ENCODE results near the gene PTCD3.

The PTCD3 gene

GRCh38 chr2:86105969-86106945, at the start of gene PTCD3:
TSS of gene PTCD3 (plus strand) at chr2:86106235. CDS start at chr2:86106248, 13 bp downstream.
- peak; percentile 96 for DNase-seq (ENCODE audit: low spot score)

DNA sequence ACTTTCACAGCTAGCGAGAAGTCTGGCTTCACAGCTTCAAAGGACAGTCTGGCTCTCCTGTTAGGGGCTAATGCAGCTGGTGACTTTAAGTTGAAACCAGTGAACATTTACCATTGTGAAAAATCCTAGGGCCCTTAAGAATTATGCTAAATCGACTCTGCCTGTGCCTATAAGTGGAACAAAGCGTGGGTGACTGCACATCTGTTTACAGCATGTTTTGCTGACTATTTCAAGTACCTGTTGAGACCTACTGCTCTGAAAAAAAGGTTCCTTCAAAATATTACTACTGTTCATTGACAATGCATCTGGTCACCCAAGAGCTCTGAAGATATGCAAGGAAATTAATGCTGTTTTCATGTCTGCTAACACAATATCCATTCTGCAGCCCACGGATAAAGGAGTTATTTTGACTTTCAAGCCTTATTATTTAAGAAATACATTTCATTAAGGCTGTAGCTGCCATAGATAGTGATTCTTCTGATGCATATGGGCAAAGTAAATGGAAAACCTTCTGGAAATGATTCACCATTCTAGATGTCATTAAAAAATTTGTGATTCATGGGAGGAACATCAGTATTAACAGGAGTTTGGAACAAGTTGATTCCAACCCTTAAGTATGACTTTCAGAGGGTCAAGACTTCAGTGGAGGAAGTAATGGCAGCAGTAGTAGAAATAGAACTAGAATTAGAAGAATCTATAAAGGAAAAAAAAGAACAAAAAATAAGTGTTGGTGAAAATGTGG, 49.3 kb upstream of the PTCD3 start:
- peak; percentile 18 for DNase-seq (ENCODE audit: low spot score)

DNA sequence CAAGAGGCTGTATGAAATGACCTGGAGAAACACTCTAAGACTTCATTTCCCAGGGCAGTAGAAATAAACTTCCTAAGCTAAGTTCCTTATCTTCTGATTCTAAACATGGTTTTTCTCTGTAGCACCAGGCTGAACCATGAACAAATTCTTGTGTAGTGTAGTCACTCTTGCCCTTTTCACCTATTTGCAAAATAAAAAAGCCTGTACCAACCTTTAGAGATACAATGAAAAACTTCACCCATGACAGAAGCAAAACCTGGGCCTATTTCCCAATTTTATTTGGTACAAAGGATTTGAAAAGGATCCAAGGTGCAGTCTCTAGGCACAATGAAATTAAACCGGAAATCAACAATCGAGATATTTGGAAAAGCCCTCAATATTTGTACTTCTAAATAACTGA, 44.0 kb upstream of the PTCD3 start:
- peak; percentile 60 for DNase-seq (ENCODE audit: low spot score)

DNA sequence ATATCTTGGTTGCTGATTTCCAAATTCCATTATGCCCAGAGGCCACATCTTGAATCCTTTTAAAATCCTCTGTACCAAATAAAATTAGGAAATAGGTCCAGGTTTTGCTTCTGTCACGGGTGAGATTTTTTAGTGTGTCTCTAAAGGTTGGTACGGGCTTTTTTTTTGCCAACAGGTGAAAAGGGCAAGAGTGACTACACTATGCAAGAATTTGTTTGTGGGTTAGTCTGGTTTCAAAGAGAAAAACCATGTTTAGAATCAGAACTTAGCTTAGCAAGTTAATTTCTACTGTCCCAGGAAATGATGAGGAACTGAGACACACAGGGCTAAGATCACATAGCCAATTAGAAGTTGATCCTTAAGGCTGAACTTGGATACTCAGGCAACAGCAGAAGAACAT, 42.0 kb upstream of the PTCD3 start:
- DNase-seq (ENCODE audit: low spot score) = peak; percentile 70

GRCh38 chr2:86065512-86065911, 40.5 kb upstream of the PTCD3 start:
- no peak for DNase-seq (ENCODE audit: low spot score)

GRCh38 chr2:86066007-86066578, 39.9 kb upstream of the PTCD3 start:
- no peak for DNase-seq (ENCODE audit: low spot score)

GRCh38 chr2:86066915-86067314, 39.1 kb upstream of the PTCD3 start:
- DNase-seq (ENCODE audit: low spot score) = no peak

DNA sequence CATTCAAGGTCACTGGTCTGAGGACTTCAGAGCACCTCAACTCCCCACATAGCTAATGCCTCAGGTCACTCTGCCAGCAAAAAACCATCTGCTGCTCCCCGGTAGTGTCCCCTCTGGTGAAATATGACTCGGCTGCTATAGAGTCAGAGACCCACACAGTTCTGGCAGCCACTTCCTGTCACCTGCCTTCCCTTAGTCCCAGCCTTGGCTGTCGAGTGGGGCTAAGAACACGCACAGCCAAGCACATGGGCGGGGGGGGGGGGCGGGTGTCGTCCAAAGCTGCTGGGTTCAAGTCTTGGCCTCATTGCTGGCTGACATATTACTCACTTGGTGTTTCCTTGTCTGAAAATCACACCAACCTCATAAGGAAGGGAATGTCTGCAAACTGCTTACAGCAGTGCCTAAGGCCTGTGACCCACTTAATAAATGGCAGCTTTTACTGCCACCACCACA, 37.9 kb upstream of the PTCD3 start:
- DNase-seq (ENCODE audit: low spot score) = peak; percentile 75

GRCh38 chr2:86068648-86069047, 37.4 kb upstream of the PTCD3 start:
- DNase-seq (ENCODE audit: low spot score) = no peak

- no peak for DNase-seq (ENCODE audit: low spot score)
Observed at GRCh38 chr2:86069091-86069685, 36.8 kb upstream of the PTCD3 start.

DNA sequence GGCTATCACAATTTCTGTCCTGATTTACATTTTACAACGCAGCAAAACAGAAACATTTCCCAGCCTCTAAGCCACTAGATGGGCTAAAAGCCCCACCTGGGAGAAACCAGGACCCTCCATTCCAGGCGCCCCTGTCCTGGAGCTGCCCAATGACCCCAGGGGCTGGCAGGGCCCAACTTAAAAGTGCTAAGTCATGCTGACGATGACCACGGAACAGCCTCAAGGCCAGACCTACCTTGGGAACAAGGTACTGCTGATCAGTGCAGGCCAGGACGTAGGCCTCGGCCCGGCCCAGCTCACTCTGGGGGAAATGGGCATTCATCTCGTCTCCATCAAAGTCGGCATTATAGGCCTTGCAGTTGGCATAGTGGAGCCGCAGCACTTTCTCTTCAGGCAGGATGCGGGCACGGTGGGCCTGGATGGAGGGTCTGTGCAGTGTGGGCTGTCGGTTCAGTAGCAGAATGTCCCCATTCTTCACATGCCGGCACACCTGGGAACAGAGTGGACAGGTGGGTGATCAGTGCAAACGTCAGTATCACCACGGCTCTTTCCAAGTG, 36.2 kb upstream of the PTCD3 start:
- no peak for DNase-seq (ENCODE audit: low spot score)

DNA sequence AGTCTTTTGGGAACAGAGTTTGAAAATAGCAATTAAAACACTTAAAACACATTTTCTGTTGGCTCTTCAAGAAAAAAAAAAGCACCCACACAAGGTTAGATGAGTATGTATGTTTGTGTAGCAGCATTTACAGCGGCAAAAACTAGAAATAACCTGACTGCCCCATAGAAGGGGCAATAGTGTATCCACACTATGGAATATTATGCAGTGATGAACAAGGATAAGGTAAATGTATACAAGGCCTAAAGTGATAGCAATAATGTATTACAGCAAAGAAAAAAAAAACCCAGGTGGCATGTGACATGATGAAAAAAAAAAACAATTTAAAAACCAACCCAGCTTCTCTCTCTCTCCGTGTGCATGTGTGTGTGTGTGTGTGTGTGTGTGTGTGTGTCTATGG, 35.2 kb upstream of the PTCD3 start:
- no peak for DNase-seq (ENCODE audit: low spot score)

- peak; percentile 42 for DNase-seq (ENCODE audit: low spot score)
Observed at GRCh38 chr2:86072271-86072858, 33.7 kb upstream of the PTCD3 start.

DNA sequence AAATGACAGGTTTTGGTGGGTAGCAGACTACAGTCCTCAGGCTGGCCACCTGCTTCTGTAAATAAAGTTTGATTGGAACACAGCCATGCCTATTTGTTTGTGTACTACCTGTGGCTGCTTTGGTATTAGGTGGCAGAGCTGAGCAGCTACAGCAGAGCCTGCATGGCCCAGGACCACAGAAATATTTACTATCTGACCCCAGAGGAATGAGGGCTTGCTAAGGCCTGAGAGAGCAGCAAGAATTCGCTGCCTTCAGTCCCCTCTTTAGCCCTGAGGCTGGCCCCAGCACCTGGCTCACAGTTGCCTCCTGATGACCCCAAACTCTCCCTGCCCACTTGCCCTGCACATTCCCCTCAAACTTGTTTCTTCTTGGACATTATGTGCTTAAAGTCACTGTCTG, 32.8 kb upstream of the PTCD3 start:
- DNase-seq (ENCODE audit: low spot score) = no peak

DNA sequence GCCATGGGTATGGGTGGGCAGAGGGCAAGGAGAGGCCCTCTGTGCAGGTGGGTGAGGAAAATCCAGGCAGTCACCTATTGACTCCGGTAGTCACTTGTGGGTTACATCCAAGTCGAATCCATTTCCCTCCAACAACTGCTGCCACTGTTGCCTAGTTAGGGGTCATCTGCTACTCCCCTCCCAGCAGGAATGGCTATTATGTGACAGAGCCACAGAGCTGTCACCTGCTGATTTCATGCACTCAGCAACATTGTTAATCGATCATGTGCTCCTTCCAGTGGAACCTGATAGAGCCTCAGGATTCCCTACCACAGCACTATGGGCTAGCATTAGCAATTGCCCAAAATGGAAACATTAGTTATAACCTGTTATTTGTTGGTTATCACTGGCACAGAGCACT, 31.8 kb upstream of the PTCD3 start:
- DNase-seq (ENCODE audit: low spot score) = no peak

GRCh38 chr2:86074811-86075210, 31.2 kb upstream of the PTCD3 start:
- no peak for DNase-seq (ENCODE audit: low spot score)

GRCh38 chr2:86075886-86076285, 30.1 kb upstream of the PTCD3 start:
- no peak for DNase-seq (ENCODE audit: low spot score)

DNA sequence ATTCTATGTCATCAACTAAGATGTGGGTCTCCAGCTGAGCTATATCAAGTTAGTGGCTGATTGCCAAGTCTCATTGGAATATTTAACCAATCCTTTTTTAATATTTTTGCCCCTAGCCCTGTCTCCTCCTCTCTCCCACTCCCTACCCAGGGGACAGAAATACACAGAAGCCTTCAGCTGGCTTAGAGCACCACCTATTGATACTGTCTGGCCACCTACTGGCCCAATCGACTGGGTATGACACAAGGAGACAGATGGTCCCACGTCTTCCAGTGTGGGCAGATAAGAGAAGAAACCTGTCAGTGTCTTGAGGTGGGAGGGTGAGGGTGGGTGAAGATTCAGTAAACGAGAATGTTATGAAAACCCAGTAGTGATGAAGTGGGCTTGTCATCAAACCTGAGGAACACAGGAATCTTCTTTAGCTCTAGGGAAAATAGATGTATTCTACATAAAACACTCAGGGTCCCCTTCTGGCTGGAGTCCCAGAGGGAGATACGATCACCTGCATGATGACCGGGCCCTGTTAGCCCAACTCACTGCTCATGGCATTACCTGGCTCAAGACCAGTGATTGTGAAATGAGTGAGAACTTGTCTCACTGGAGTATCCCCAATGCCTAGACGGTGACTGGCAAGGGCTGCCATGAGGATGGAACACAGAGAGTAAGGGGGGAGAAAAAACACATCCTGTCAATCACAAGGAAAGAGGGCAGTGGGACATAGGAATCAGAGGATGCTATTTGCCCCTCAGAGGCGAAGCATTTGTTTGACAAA, 27.1 kb upstream of the PTCD3 start:
- peak; percentile 33 for DNase-seq (ENCODE audit: low spot score)

DNA sequence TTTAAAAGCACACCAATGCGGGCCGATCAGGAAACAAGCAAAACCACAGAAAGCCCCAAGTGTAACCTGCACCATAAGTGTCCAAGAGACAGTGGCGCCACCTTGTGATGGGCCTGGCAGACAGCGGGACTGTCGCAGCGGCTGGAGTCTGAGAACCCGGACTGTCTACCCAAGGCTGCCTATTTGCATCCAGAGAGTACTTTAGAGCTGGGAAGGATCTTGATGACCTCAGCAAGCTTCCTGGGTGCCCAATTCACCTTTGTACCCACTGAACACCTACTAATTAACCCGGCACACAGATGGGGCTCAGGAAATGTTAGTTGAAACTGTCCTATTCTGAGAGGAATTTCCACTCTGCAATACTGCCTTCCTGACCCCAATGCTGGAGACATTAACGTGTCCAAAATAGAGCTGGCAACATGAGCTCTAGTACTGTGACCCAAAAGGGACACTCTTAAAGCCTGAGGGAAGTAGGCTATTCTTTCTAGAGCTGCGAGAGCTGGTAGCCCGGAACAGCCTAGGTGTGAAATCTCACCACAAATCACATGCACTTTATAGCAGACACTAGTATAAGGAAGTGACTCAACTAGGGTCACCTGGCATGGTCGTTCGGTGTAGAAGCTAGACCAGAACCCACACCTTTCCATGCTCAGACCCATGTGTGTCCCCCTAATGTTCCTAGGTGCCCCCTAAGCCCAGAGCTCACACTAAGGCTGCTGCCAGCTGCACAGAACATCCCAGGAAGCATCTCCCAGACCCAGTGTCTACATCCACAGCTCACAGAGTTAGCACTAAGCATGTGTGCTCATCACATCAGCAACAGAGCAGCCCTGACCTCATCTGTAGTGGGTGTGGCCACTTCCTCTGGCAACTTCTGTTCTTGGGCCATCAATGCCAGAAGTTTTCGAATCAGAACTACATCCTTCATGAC, 25.8 kb upstream of the PTCD3 start:
- peak; percentile 75 for DNase-seq (ENCODE audit: low spot score)

DNA sequence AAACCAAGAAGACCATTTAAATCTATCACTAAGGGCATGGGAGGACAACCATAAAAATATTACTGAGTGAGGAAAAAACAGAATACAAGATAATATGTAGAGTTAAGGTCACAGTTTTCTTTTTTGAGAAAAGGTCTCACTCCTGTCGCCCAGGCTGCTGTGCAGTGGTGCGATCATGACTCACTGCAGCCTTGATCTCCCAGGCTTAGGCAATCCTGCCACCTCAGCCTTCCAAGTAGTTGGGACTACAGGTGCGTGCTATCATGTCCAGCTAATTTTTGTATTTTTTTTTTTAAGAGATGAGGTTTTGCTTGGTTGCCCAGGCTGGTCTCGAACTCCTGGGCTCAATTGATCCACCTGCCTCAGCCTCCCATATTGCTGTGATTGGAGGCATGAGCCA, 24.3 kb upstream of the PTCD3 start:
- peak; percentile 38 for DNase-seq (ENCODE audit: low spot score)
